ENCODE data around the gene TRERF1.

DNA sequence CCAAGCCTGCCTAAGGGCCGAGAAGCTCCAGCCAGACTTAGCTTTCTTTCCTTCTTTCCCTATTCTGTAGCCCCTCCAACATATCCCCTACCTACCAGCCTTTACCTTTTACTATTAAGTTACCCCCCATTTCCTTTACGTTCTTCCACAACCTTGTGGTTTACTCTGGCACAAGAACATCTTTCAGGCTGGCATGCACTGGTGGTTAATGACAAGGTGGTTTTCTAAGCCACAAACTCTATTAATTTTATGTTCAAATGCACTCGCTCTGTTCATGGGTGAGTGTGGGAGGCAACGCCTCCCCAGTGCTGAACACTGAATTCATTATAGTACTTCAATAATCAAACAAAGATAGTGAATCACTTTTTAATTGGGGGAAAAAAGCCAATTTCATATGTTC lies 64.4 kb downstream of the TRERF1 start:
- TF ChIP-seq, protein P1, sequence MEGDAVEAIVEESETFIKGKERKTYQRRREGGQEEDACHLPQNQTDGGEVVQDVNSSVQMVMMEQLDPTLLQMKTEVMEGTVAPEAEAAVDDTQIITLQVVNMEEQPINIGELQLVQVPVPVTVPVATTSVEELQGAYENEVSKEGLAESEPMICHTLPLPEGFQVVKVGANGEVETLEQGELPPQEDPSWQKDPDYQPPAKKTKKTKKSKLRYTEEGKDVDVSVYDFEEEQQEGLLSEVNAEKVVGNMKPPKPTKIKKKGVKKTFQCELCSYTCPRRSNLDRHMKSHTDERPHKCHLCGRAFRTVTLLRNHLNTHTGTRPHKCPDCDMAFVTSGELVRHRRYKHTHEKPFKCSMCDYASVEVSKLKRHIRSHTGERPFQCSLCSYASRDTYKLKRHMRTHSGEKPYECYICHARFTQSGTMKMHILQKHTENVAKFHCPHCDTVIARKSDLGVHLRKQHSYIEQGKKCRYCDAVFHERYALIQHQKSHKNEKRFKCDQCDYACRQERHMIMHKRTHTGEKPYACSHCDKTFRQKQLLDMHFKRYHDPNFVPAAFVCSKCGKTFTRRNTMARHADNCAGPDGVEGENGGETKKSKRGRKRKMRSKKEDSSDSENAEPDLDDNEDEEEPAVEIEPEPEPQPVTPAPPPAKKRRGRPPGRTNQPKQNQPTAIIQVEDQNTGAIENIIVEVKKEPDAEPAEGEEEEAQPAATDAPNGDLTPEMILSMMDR (conservative IDR thresholded peaks at IDR 0.05): no peak
- TF ChIP-seq EZH2 (IDR thresholded peaks at IDR 0.05; ENCODE audit: low read depth): no peak
